Anterior cingulate cortex (tissue), 58 donors: ENCODE measurements around the gene BBS12.
A peak's percentile ranks its signal among the peaks of the same experiment; 100 is the strongest.
"Not testable (repeated sequence)": the region's sequence is repeated elsewhere in the genome, so short reads cannot be mapped to it uniquely, and the experiment has no call there.

Source experiments
- DNase-seq, 58 donors: peaks; one replicate each; lab custom pipeline; 2025; lab: John Stamatoyannopoulos, UW

BBS12 gene

GRCh38 chr4:122764071-122764820, 31.7 kb downstream of the BBS12 start:
- DNase-seq: no peak

GRCh38 chr4:122764821-122765215, 32.3 kb downstream of the BBS12 start:
- DNase-seq: no peak

- no peak for DNase-seq
Measured at GRCh38 chr4:122765692-122766352, 33.3 kb downstream of the BBS12 start.

GRCh38 chr4:122766353-122766705, 33.8 kb downstream of the BBS12 start:
- DNase-seq: no peak

GRCh38 chr4:122766950-122767349, 34.4 kb downstream of the BBS12 start:
- no peak for DNase-seq

- no peak for DNase-seq
Measured at GRCh38 chr4:122771724-122772123, 39.2 kb downstream of the BBS12 start.

GRCh38 chr4:122772311-122772710, 39.8 kb downstream of the BBS12 start:
- no peak for DNase-seq

GRCh38 chr4:122772986-122773385, 40.5 kb downstream of the BBS12 start:
- DNase-seq: no peak

- DNase-seq: no peak
Measured at GRCh38 chr4:122775039-122775438, 42.5 kb downstream of the BBS12 start.

- DNase-seq: no peak
Measured at GRCh38 chr4:122775987-122776836, 43.7 kb downstream of the BBS12 start.

- DNase-seq: no peak
Measured at GRCh38 chr4:122776916-122777315, 44.4 kb downstream of the BBS12 start.

- no peak for DNase-seq
Measured at GRCh38 chr4:122777846-122778673, 45.6 kb downstream of the BBS12 start.

- no peak for DNase-seq
Measured at GRCh38 chr4:122781486-122781885, 49.0 kb downstream of the BBS12 start.

- DNase-seq: peak in 6 of 58 donors; percentile 0 to 23 (median 6)
Measured at GRCh38 chr4:122783301-122784215, 51.1 kb downstream of the BBS12 start.

GRCh38 chr4:122784261-122784660, 51.8 kb downstream of the BBS12 start:
- DNase-seq: no peak

GRCh38 chr4:122785099-122785498, 52.6 kb downstream of the BBS12 start:
- DNase-seq: no peak

GRCh38 chr4:122786296-122786695, 53.8 kb downstream of the BBS12 start:
- DNase-seq: not testable (repeated sequence)

- not testable (repeated sequence) for DNase-seq
Measured at GRCh38 chr4:122786920-122787319, 54.4 kb downstream of the BBS12 start.

- DNase-seq: no peak
Measured at GRCh38 chr4:122787940-122788339, 55.4 kb downstream of the BBS12 start.
